GM13976 (cell line): ENCODE results near the gene RGS13.

Experiments used
- DNase-seq: peaks from one replicate; pipeline ENCODE4 v3.0.0; 2012; ENCODE audit warnings: low spot score
- in situ Hi-C: fragments of 300-500 bp; cut with MboI; formaldehyde crosslinking; loops from one replicate; pipeline ENCODE4 v1.12.0; 2022; ENCODE audit warnings: low sequenced_read_pairs, mixed read lengths, inconsistent platforms; ENCODE audit not compliant: unreplicated experiment
- TF ChIP-seq, protein P1 (sequence below): IDR thresholded peaks from 2 replicates; pipeline ENCODE4 v1.5.1; 2012; ENCODE audit warnings: borderline replicate concordance, mild to moderate bottlenecking; ENCODE audit not compliant: insufficient read depth; ENCODE audit errors: extremely low read depth, missing control alignments, control extremely low read depth

RGS13 gene

DNA sequence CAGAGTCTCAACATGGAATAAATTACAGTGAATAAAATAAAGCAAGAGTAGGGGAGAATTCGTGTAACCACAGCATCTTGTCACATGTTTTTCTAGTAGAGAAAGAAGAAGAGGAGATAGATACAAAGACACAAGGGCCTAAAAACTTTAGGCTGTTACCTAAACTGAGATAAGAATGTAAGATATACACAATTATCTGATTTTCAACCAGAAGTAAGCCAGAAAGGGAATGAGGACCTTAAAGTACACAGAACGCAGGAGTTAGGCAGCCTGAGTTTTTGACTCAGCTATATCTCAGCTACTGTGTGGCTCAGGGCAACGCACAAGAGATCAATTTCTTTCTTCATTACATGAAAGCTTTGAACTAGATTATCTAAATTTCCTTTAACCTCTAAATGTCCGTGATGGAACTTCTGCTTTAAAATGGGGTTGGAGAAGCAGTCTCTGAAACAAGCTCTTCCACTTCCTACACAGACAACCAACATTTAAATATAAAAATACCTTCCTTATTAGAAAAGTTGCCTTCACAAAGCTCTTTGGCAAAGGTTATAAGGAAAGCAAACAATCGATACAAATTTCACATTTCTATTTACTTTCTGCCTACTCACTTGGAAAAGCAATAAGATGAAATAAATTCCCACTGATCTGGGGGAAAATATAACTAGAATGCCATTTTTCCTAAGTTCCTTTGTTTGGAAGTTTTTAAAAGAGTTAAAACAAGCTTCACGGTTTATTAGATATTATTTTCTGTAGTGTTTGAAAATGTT, 5.2 kb upstream of the RGS13 start:
- TF ChIP-seq, protein P1, sequence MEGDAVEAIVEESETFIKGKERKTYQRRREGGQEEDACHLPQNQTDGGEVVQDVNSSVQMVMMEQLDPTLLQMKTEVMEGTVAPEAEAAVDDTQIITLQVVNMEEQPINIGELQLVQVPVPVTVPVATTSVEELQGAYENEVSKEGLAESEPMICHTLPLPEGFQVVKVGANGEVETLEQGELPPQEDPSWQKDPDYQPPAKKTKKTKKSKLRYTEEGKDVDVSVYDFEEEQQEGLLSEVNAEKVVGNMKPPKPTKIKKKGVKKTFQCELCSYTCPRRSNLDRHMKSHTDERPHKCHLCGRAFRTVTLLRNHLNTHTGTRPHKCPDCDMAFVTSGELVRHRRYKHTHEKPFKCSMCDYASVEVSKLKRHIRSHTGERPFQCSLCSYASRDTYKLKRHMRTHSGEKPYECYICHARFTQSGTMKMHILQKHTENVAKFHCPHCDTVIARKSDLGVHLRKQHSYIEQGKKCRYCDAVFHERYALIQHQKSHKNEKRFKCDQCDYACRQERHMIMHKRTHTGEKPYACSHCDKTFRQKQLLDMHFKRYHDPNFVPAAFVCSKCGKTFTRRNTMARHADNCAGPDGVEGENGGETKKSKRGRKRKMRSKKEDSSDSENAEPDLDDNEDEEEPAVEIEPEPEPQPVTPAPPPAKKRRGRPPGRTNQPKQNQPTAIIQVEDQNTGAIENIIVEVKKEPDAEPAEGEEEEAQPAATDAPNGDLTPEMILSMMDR, result no peak
- in situ Hi-C loops, result no loop called here
- no peak for DNase-seq

DNA sequence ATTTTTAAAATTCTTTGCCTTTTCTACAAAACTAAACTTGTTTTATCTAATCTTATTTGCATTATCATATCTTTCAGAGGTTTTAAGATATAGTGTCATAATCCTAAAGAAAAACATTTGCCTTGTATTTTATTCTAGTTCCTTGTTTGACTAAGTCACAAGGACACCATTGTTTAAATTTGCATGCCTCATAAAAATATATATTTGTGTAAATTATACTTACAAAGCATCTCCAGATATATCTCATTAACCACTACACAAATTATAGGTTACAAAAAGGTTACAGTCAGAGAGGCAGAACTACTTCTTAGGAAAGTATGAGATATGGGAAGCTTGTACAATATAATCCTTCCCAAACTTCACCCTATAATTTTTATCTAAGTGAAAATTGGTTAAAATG, 4.2 kb upstream of the RGS13 start:
- TF ChIP-seq, protein P1, result no peak
- no peak for DNase-seq
- in situ Hi-C loops, result no loop called here

DNA sequence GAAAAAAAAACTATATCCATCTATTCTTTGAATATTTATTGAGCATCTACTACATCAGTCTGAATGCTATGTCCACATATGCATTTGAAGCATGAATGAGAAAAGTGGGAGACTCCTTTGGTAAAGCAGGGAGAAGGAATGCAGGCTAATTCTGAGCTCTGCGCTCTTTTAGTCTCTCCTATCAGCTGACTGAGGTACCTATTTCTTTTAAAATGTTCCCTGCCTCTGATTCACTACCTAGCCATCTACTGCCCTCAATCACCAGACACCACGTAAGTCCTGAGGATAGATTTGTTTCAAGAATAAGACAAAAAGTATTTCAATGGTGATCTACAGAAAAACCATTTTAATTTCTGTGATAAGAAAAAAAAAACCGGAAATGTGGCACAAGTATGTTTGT, 3.8 kb upstream of the RGS13 start:
- in situ Hi-C loops, result no loop called here
- DNase-seq, result no peak
- TF ChIP-seq, protein P1, result no peak

DNA sequence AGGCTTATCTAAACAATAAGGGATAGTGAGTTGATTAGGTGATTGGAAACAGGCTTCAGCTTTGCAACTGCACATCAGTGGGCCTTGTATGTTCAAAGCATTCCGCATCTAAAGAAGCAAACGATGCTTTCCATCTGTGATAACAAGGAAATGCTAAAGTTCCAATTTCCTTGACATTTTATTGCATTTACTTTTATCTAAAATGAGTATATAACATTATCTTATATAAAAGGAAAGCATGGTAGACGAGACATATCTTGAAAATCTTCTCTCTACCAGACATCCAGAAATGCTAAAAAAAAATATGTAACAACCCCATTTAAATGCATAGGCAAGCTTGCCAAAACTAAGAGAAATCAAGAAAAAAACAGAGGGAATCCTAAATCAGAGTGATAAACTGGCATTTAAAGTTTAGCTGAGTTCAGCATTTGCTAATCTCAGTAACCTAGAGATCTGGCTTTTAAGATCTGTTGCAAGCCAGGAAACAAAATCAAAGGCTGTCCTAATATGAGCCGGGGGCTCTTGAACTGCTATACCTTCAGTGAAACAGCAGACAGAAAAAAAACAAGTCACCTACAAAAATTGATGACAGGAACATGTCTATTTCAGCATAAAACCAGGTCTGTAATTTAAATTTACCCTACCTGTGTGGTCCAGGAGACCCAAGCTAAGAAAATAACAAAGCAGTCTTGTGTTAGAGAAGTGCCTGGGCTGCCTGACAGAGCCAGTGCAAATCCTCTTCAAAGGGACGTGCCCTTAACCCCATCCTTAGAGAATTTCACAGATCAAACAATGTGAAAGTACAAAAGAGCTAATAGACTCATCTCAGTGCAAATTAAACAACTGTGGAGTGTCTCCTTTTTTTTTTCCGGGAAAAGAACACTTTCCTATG, 3.1 kb upstream of the RGS13 start:
- in situ Hi-C loops, result no loop called here
- TF ChIP-seq, protein P1, result no peak
- DNase-seq, result no peak

DNA sequence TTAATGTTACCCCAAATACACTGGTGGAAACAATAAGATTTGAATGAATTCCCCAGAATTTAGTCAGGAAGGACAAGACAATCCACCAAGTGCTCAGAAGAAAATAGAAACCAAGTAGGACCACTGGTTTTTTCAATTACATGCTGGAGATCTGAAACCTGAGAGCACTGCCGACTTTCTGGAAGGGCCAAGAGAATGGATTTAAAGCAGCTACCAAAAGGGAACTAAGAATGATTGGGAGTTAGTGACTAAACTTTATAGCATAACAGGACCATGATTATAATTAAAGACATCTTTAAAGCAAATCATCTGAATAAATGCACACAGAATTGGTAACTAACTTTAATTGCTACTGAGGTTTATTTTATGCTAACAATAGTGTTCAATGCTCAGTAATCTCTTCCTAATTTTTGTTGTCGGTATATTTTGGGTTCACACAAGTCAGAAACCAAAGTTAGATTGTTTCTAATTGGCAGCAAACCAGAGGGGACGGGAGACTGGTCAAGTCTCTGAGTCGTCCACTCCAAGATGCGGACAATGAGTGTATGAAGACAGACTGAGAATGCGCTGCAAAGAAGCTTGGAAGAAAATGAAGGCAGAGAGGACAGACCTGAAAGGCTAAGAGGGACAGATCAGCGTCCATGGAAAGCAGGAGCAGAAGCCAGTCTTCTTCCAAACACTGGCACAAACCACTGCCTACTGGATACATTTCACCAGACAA, 2.3 kb upstream of the RGS13 start:
- TF ChIP-seq, protein P1, result no peak
- in situ Hi-C loops, result no loop called here
- no peak for DNase-seq

DNA sequence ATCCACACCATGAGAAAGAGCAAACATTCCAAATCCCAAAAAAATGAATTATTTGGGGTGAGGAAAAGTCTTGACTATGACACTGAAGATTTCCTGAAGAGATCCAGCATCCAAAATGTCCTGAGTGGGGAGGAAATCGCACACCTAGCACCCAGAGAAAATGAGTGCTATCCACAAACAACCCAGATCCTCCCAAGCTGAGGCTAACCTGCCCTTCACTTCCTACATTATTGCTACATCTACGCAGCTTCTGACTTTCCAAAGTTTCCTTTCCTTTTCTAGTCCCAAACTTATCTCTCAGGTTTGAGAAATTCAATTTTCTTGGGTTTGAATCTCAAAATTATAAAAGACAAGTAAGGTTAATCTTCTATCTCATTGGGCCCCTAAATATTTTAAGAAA, 906 bp upstream of the RGS13 start:
- in situ Hi-C loops, result no loop called here
- no peak for DNase-seq
- TF ChIP-seq, protein P1, result no peak
